Right ventricle myocardium superior (tissue), 1 donor: Measurements from ENCODE around the gene TLK1. TPM values are rescaled to one million over a fixed set of nuclear protein-coding genes. Genes with fewer than 3 reads are reported as not detected.
"Not testable (repeated sequence)": the region's sequence is repeated elsewhere in the genome, so short reads cannot be mapped to it uniquely, and the experiment has no call there.

ENCODE experiments used
- ATAC-seq: fragments of 200-7000 bp; cut with Tn5 transposase; one replicate; pipeline ENCODE4 v1.9.1; 2020; ENCODE audit warnings: mild to moderate bottlenecking; ENCODE audit not compliant: poor library complexity
- DNase-seq: peaks from one replicate; pipeline ENCODE4 v3.0.0-alpha.2; 2020
- intact Hi-C: fragments of 100-400 bp; cut with DNase I; formaldehyde crosslinking; loops from one replicate; pipeline ENCODE4 v1.11.2; 2022
- total RNA-seq: library from RNA; stranded (reverse); fragmentation: NEBNext Ultra II Directional; extraction: Animal tissue kit (Norgen Biotek cat#: 25700); gene quantifications from one replicate; pipeline ENCODE4 v1.2.1, GENCODE V29; 2021
- donor health status: DM: no; HTN: yes; CAD: no; lungs with severe emphysema.

TLK1 gene
- total RNA-seq, 1 donor from 2014 or later = 27.5 TPM

DNA sequence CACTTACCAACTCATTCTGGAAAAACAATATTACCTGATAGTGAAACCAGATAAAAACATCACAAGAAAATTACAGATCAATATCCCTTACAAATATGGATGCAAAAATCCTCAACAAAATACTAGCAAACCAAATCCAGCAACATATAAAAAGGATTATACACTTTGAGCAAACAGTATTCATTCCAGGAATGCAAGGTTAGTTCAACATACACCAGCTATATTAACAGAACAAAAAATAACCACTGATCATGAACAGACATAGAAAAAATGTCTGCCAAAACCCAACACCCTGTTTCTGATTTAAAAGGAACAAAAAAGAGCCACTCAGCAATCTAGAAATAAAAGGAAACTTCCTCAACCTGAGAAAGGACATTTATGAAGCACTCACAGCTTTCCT, 62.1 kb downstream of the TLK1 start:
- ATAC-seq = no peak
- intact Hi-C loops = no loop called here
- no peak for DNase-seq

DNA sequence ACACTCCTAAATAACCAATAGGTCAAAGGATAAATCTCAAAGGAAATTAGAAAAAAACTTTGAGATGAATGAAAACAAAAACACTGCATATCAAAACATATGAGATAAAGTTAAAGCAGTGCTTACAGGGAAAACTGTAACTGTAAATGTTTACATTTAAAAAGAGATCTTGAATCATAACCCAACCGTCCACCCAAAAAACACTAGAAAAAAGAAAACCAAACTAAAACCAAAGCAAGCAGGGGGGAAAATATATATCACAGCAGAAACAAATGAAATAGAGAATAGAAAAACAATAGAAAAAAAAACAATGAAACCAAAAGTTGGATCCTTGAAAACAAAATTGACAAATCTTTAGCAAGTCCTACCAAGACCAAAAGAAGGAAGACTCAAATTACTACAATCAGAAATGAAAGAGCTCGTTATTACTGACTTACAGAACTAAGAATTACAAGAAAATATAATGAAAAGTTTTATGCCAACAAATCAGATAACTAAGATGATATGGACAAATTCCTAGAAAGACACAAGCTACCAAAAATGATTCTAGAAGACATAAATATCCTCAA, 65.6 kb downstream of the TLK1 start:
- ATAC-seq = no peak
- DNase-seq = no peak
- intact Hi-C loops = no loop called here

DNA sequence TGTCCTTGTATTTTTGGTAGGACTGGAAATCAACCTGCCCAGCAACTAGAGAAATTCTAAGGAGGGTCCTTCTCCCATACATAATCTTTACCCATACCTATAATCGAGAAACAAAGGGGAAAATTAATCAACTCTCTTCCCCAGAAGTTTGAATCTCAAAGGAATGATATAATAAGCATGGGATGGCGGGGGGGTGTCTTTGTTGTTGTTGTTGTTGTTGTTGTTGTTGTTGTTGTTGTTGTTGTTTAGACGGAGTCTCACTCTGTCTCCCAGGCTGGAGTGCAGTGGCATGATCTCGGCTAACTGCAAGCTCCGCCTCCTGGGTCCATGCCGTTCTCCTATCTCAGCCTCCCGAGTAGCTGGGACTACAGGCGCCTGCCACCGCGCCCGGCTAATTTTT, 69.2 kb downstream of the TLK1 start:
- DNase-seq, ATAC-seq, intact Hi-C loops: not testable (repeated sequence)

- no peak for DNase-seq
Measured at GRCh38 chr2:171089489-171089888, 71.2 kb downstream of the TLK1 start.

DNA sequence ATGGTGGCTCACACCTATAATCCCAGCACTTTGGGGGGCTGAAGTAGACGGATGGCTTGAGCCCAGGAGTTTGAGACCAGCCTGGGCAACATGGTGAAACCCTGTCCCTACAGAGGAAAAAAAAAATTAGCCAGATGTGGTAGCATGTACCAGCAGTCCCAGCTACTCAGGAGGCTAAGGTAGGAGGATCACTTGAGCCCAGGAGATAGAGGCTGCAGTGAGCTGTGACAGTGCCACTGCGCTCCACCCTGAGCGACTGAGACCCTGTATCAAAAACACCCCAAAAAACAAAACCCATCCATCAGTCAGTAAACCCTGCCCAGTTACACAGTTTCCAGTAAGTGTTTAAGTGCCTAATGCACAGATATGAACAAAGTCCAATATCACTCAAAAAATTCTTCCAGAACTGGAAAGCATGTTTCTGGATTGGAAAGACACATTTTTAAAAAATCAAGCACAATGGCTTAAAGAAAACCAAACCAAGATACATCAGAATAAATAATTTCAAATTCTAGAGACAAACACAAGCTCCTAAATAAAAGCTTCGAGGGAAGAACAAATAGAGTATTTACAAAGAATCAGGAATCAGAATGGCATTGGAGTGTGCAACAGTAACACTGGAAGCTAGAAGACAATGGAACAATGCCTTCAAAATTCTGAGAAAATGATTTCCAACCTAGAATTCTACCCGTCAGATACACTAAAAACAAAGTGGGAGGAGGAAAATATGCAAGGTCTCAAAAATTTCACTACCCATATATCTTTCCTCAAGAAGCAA, 72.4 kb downstream of the TLK1 start:
- intact Hi-C loops = no loop called here
- no peak for ATAC-seq

More at GRCh38 chr2:171089489-171089888, 71.2 kb downstream of the TLK1 start:
- no peak for ATAC-seq
- intact Hi-C loops = no loop called here

DNA sequence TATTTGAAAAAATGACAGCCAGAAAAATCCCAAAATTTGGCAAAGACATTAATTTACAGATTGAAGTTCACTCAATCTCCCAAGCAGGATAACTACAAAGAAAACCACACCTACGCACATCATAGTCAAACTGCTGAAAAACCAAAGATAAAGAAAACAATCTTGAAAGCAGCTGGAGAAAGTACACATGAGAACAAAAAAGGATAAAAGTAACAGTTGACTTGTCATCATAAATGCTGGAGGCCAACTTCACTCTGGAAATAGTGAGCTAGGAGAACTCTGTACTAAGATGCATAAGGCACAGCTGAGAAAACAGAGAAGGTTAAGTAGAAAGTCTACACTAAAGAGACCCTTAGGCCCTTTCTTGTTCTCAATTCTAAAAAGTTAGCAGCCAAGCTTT, 73.1 kb downstream of the TLK1 start:
- intact Hi-C loops = no loop called here
- DNase-seq (no peak), ATAC-seq (no peak)

More for the DNA sequence above, 72.4 kb downstream of the TLK1 start:
- no peak for DNase-seq

GRCh38 chr2:171086352-171087290, 74.1 kb downstream of the TLK1 start:
- intact Hi-C loops = no loop called here
- DNase-seq (no peak), ATAC-seq (peak; percentile 66)

DNA sequence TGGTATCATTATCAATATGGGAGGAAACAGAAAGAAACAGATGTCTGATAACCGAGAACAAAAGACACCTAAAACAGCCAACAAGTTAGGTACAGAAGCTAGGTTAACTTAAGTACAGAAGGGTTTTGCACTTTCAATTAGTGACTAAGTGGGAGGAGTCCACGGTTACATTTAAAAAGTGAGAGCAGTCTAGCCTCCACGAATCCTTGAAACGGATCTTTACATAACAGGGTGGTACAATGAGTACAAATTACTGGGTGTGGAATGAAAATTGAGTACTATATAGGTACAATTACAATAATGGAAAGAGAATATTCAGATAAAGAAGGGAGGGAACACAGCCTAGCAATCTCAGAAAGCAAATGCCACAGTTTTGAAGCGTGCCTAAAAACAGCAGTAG, 76.6 kb downstream of the TLK1 start:
- ATAC-seq (no peak), DNase-seq (no peak)
- intact Hi-C loops = no loop called here

GRCh38 chr2:171083451-171083850, 77.2 kb downstream of the TLK1 start:
- ATAC-seq (no peak), DNase-seq (no peak)
- intact Hi-C loops = no loop called here

GRCh38 chr2:171081649-171082111, 79.0 kb downstream of the TLK1 start:
- no peak for DNase-seq
- ATAC-seq = no peak
- intact Hi-C loops = no loop called here

- no peak for ATAC-seq
- no peak for DNase-seq
- intact Hi-C loops = no loop called here
Measured at GRCh38 chr2:171080607-171081006, 80.1 kb downstream of the TLK1 start.

- ATAC-seq, intact Hi-C loops, DNase-seq: not testable (repeated sequence)
Measured at GRCh38 chr2:171076422-171076821, 84.3 kb downstream of the TLK1 start.

DNA sequence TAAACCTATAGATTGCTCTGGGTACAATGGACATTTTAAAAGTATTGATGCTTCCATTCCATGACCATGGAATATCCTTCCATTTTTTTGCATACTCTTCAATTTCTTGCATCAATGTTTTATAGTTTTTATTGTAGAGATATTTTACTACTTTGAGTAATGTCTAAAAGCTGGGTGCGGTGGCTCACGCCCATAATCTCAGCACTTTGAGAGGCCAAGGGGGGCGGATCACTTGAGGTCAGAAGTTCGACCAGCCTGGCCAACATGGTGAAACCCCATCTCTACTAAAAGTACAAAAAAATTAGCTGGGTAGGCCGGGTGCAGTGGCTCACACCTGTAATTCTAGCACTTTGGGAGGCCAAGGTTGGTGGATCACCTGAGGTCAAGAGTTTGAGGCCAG, 88.5 kb downstream of the TLK1 start:
- no peak for DNase-seq

DNA sequence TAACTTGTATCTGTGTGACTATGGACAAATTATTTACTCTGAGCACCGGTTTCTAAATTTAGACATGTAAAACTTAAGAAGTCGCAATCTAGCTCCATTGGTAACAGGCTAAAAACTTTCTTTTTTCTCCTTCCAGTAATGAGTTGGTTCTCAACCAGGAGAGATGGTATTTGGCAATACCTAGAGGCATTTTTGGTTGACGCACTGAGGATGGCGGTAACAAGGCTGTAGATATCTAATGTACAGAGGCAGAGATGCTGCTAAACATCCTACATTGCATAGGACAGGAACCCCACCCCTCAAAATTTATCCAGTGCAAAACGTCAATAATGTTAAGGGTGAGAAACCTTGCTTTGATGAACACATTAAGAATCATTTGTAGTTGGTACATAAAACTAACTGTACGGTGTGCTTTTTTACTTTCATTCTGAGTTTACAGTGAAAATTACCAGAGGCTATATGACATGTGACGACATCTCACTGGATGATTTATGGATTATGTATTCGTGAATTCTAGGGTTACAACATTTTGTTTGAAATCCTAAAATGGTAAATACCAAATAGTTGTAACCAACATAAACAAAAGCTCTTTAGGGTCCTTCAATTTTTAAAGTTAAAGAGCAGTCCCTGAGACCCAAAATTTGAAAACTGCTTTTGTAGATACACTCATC, 91.3 kb downstream of the TLK1 start:
- no peak for ATAC-seq
- intact Hi-C loops = no loop called here
- DNase-seq = no peak

More for the DNA sequence above, 88.5 kb downstream of the TLK1 start:
- intact Hi-C loops = no loop called here
- no peak for ATAC-seq

DNA sequence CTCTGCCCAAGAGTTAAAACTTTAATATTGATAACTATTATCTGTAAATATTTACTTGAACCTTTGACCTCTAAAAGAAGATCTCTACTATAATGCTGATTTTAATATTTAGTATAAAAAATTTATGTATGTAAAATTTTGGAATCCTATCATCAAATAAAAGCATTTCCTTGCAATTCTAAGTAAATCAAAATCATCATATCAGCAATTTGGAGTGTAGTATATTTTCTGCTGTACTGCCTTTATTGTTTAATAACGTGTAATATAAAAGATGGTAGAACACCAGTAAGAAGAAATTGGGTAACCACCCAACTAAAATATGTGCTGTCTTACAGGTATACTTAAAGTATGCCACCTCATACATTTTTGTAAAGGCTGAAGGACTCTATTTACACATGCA, 94.6 kb downstream of the TLK1 start:
- no peak for DNase-seq
- no peak for ATAC-seq
- intact Hi-C loops = no loop called here

DNA sequence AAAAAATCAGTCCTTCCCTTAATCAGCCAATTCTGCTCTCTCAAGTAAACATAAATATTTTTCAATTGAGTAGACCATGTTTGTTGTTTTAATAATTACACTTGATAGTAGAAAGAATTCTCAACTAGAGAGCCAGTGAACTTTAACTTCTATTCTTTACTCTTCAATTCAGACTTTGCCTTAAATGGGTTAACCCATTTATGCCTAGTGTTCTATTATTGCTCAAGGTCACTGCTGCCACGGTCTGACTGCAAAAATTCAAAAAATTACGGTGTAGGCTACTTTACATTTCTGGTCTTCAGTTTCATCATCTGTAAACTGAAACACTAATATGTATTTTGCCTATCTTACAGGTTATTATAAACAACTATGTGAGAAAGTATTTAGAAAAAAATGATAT, 103.1 kb downstream of the TLK1 start:
- ATAC-seq = no peak
- intact Hi-C loops = no loop called here
- no peak for DNase-seq

DNA sequence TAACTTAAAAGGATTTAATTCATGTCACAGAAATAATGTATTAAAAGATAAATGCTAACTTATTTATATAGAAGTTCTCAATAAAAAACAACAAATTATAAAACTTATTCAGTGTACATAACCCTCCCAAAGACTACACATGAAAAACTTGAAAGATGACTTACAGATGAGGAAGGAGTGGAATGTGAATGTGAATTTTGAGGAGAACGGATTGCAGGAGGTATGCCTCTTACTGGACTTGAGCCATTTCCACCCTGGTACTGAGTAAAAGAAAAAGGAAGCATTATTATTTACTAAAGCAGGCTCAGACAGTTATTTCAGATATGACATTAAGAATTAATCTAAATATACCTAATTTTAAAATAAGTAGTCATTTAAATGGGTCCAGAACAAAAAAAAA, 104.4 kb downstream of the TLK1 start:
- no peak for ATAC-seq
- DNase-seq = no peak
- intact Hi-C loops = no loop called here

GRCh38 chr2:171049691-171050090, 111.0 kb downstream of the TLK1 start:
- no peak for DNase-seq
- intact Hi-C loops = no loop called here
- no peak for ATAC-seq

- intact Hi-C loops = no loop called here
- DNase-seq (no peak), ATAC-seq (no peak)
Measured at GRCh38 chr2:171046048-171046560, 114.6 kb downstream of the TLK1 start.
